ENCODE measurements around the gene ADSL. TPM values are rescaled to one million over a fixed set of nuclear protein-coding genes. Genes with fewer than 3 reads are reported as not detected.
"Not testable (repeated sequence)": the region's sequence is repeated elsewhere in the genome, so short reads cannot be mapped to it uniquely, and the experiment has no call there.

ADSL gene
- total and polyA plus RNA-seq, 2 donors from 2014 or later: 42.5 to 57.5 TPM

GRCh38 chr22:40310768-40311120 is 35.6 kb upstream of the ADSL start:
- no peak for TF ChIP-seq CTCF (IDR thresholded peaks at IDR 0.05; ENCODE audit: borderline replicate concordance, extremely low read depth, insufficient read depth)
- H3K36me3 ChIP-seq (ENCODE audit: control insufficient read depth in 2 of 3, insufficient read depth in 3 of 3, low read length in 3 of 3): peaks cover 23 to 64% (median 59%) of the 10 kb centered on the region in 3 donors
- no peaks in the 10 kb centered on the region for H3K27me3 ChIP-seq (ENCODE audit: control insufficient read depth, insufficient read depth, low read length)
- no peaks in the 10 kb centered on the region for H3K4me1 ChIP-seq (ENCODE audit: control insufficient read depth in 2 of 3, insufficient read depth in 2 of 3, low read depth in 1 of 3, low read length in 3 of 3)
- no peaks in the 10 kb centered on the region for H3K9me3 ChIP-seq (ENCODE audit: control insufficient read depth in 2 of 3, insufficient read depth in 1 of 3, low read length in 3 of 3)
- no peak overlapping the region for H3K27ac ChIP-seq (ENCODE audit: low read depth in 2 of 2, low read length in 2 of 2)
- no peak overlapping the region for H3K9ac ChIP-seq (ENCODE audit: low read length in 3 of 3)
- intact Hi-C loops (cut with DNase I): no loop called here
- no peak for DNase-seq
- FAIRE-seq: no peak
- no peak overlapping the region for H3K4me3 ChIP-seq (ENCODE audit: low read length in 3 of 3)

DNA sequence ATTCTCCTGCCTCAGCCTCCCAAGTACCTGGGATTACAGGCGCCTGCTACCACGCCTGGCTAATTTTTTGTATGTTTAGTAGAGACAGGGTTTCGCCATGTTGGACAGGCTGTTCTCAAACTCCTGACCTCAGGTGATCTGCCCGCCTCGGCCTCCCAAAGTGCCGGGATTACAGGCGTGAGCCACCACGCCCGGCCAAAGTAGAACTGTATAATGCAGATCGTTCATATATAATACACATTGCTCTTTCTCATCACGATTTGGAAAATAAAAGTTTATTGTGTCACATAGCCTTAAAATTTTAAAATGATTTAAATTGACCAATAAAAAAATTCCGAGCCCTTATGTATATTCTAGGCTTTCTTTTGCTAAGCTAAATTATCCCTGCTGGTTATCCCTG is 34.7 kb upstream of the ADSL start:
- intact Hi-C loops (cut with DNase I); H3K27me3 ChIP-seq (ENCODE audit: control insufficient read depth, insufficient read depth, low read length); H3K9ac ChIP-seq (ENCODE audit: low read length in 3 of 3); H3K4me1 ChIP-seq (ENCODE audit: control insufficient read depth in 2 of 3, insufficient read depth in 2 of 3, low read depth in 1 of 3, low read length in 3 of 3); H3K4me3 ChIP-seq (ENCODE audit: low read length in 3 of 3); FAIRE-seq; DNase-seq; H3K27ac ChIP-seq (ENCODE audit: low read depth in 2 of 2, low read length in 2 of 2); H3K9me3 ChIP-seq (ENCODE audit: control insufficient read depth in 2 of 3, insufficient read depth in 1 of 3, low read length in 3 of 3): not testable (repeated sequence)
- peaks cover 23 to 70% (median 61%) of the 10 kb centered on the region in 3 donors for H3K36me3 ChIP-seq (ENCODE audit: control insufficient read depth in 2 of 3, insufficient read depth in 3 of 3, low read length in 3 of 3)

- H3K9me3 ChIP-seq (ENCODE audit: control insufficient read depth in 2 of 3, insufficient read depth in 1 of 3, low read length in 3 of 3): no peaks in the 10 kb centered on the region
- FAIRE-seq: no peak
- peak in 3 of 5 donors; percentile 45 to 64 (median 59) for DNase-seq
- H3K4me1 ChIP-seq (ENCODE audit: control insufficient read depth in 2 of 3, insufficient read depth in 2 of 3, low read depth in 1 of 3, low read length in 3 of 3): no peaks in the 10 kb centered on the region
- no peak overlapping the region for H3K4me3 ChIP-seq (ENCODE audit: low read length in 3 of 3)
- no peak overlapping the region for H3K9ac ChIP-seq (ENCODE audit: low read length in 3 of 3)
- H3K36me3 ChIP-seq (ENCODE audit: control insufficient read depth in 2 of 3, insufficient read depth in 3 of 3, low read length in 3 of 3): peaks cover 23 to 74% (median 61%) of the 10 kb centered on the region in 3 donors
- no peak overlapping the region for H3K27ac ChIP-seq (ENCODE audit: low read depth in 2 of 2, low read length in 2 of 2)
- TF ChIP-seq CTCF (IDR thresholded peaks at IDR 0.05; ENCODE audit: borderline replicate concordance, extremely low read depth, insufficient read depth): no peak
- intact Hi-C loops (cut with DNase I): no loop called here
- no peaks in the 10 kb centered on the region for H3K27me3 ChIP-seq (ENCODE audit: control insufficient read depth, insufficient read depth, low read length)
These were observed 34.2 kb upstream of the ADSL start for GRCh38 chr22:40312050-40312449.

- peaks cover 27 to 73% (median 60%) of the 10 kb centered on the region in 3 donors for H3K36me3 ChIP-seq (ENCODE audit: control insufficient read depth in 2 of 3, insufficient read depth in 3 of 3, low read length in 3 of 3)
- no peak for FAIRE-seq
- no peak overlapping the region for H3K4me3 ChIP-seq (ENCODE audit: low read length in 3 of 3)
- TF ChIP-seq CTCF (IDR thresholded peaks at IDR 0.05; ENCODE audit: borderline replicate concordance, extremely low read depth, insufficient read depth): no peak
- H3K27ac ChIP-seq (ENCODE audit: low read depth in 2 of 2, low read length in 2 of 2): no peak overlapping the region
- intact Hi-C loops (cut with DNase I): no loop called here
- no peaks in the 10 kb centered on the region for H3K9me3 ChIP-seq (ENCODE audit: control insufficient read depth in 2 of 3, insufficient read depth in 1 of 3, low read length in 3 of 3)
- no peak for DNase-seq
- no peaks in the 10 kb centered on the region for H3K4me1 ChIP-seq (ENCODE audit: control insufficient read depth in 2 of 3, insufficient read depth in 2 of 3, low read depth in 1 of 3, low read length in 3 of 3)
- no peak overlapping the region for H3K9ac ChIP-seq (ENCODE audit: low read length in 3 of 3)
- H3K27me3 ChIP-seq (ENCODE audit: control insufficient read depth, insufficient read depth, low read length): no peaks in the 10 kb centered on the region
These were observed 33.3 kb upstream of the ADSL start for GRCh38 chr22:40313007-40313406.

Data from kidney (tissue), 14 donors.